Upper lobe of right lung (tissue), 1 donor: ENCODE results near the gene GNG12. TPM values are rescaled to one million over a fixed set of nuclear protein-coding genes. Genes with fewer than 3 reads are reported as not detected.

Experiments used
- ATAC-seq: fragments of 200-7000 bp; cut with Tn5 transposase; one replicate; pipeline ENCODE4 v1.9.1; 2020; ENCODE audit warnings: mild to moderate bottlenecking, moderate library complexity
- DNase-seq: peaks from one replicate; pipeline ENCODE4 v3.0.0-alpha.2; 2020
- H3K27ac ChIP-seq: fragments of 200-600 bp; one replicate; pipeline ENCODE4 v1.8.0; 2022
- H3K27me3 ChIP-seq: fragments of 200-600 bp; one replicate; pipeline ENCODE4 v1.8.0; 2022; ENCODE audit warnings: mild to moderate bottlenecking
- H3K36me3 ChIP-seq: fragments of 200-600 bp; one replicate; pipeline ENCODE4 v1.8.0; 2022
- H3K4me1 ChIP-seq: fragments of 200-600 bp; one replicate; pipeline ENCODE4 v1.8.0; 2022
- H3K4me3 ChIP-seq: fragments of 200-600 bp; one replicate; pipeline ENCODE4 v1.8.0; 2022; ENCODE audit warnings: mild to moderate bottlenecking
- H3K9me3 ChIP-seq: fragments of 200-600 bp; one replicate; pipeline ENCODE4 v1.8.0; 2022
- CTCF ChIP-seq: fragments of 200-600 bp; IDR thresholded peaks from one replicate; pipeline ENCODE4 v1.8.0; 2022; ENCODE audit warnings: antibody characterized with exemption
- intact Hi-C: fragments of 100-400 bp; cut with DNase I; formaldehyde crosslinking; loops from one replicate; pipeline ENCODE4 v1.11.0; 2022
- total RNA-seq: library from RNA; stranded (reverse); fragmentation: NEBNext Ultra II Directional; extraction: Animal tissue kit (Norgen Biotek cat#: 25700); gene quantifications from one replicate; pipeline ENCODE4 v1.2.1, GENCODE V29; 2021
- donor health status: DM: no; HTN: yes; CAD: no; lungs with severe emphysema.

The GNG12 gene
- total RNA-seq, 1 donor from 2014 or later: 59.8 TPM

- TF ChIP-seq CTCF: no peak
- Histone ChIP-seq H3K36me3 (no peaks in the 10 kb centered on the region), H3K4me1 (peaks cover 16% of the 10 kb centered on the region), H3K4me3 (no peak overlapping the region), H3K27ac (no peak overlapping the region), H3K27me3 (no peaks in the 10 kb centered on the region), H3K9me3 (no peaks in the 10 kb centered on the region)
- ATAC-seq: no peak
- DNase-seq: no peak
- intact Hi-C loops: no loop called here
These were observed 122.0 kb downstream of the GNG12 start for GRCh38 chr1:67711158-67711854.

- intact Hi-C loops: no loop called here
- H3K27me3 ChIP-seq: no peaks in the 10 kb centered on the region
- ATAC-seq: no peak
- peaks cover 16% of the 10 kb centered on the region for H3K4me1 ChIP-seq
- TF ChIP-seq CTCF: no peak
- no peak overlapping the region for H3K4me3 ChIP-seq
- no peak for DNase-seq
- H3K27ac ChIP-seq: no peak overlapping the region
- H3K36me3 ChIP-seq: peaks cover 4% of the 10 kb centered on the region
- no peaks in the 10 kb centered on the region for H3K9me3 ChIP-seq
These were observed 122.8 kb downstream of the GNG12 start for GRCh38 chr1:67710417-67710816.

- ATAC-seq: no peak
- Histone ChIP-seq H3K9me3 (no peaks in the 10 kb centered on the region), H3K4me1 (peaks cover 9% of the 10 kb centered on the region), H3K27ac (no peak overlapping the region), H3K27me3 (no peaks in the 10 kb centered on the region), H3K36me3 (peaks cover 19% of the 10 kb centered on the region), H3K4me3 (no peak overlapping the region)
- TF ChIP-seq CTCF: no peak
- DNase-seq: no peak
- intact Hi-C loops: no loop called here
These were observed 124.7 kb downstream of the GNG12 start for GRCh38 chr1:67708606-67709005.

- Histone ChIP-seq H3K4me3 (no peak overlapping the region), H3K36me3 (peaks cover 27% of the 10 kb centered on the region), H3K27ac (no peak overlapping the region), H3K4me1 (peaks cover 3% of the 10 kb centered on the region), H3K9me3 (no peaks in the 10 kb centered on the region), H3K27me3 (no peaks in the 10 kb centered on the region)
- intact Hi-C loops: no loop called here
- no peak for DNase-seq
- no peak for ATAC-seq
- no peak for TF ChIP-seq CTCF
These were observed 127.4 kb downstream of the GNG12 start for GRCh38 chr1:67705735-67706453.

- ATAC-seq: no peak
These were observed 128.9 kb downstream of the GNG12 start for GRCh38 chr1:67704351-67704750.

More at GRCh38 chr1:67704351-67704750, 128.9 kb downstream of the GNG12 start:
- Histone ChIP-seq H3K27ac (no peak overlapping the region), H3K27me3 (no peaks in the 10 kb centered on the region), H3K9me3 (no peaks in the 10 kb centered on the region), H3K4me1 (no peaks in the 10 kb centered on the region), H3K36me3 (peaks cover 27% of the 10 kb centered on the region), H3K4me3 (no peak overlapping the region)
- DNase-seq: no peak
- intact Hi-C loops: no loop called here
- TF ChIP-seq CTCF: no peak
